ENCODE measurements around the gene RFX8. TPM values are rescaled to one million over a fixed set of nuclear protein-coding genes. Genes with fewer than 3 reads are reported as not detected.

The RFX8 gene
- total and polyA plus RNA-seq, 2 of the 8 experiments (the other 6 are each of a cell fraction or from before 2014, with no cell fraction given) = 0.60 to 0.97 TPM

- Histone ChIP-seq H4K20me1 (replicated peaks in 1 of 2; ENCODE audit: control insufficient read depth in 1 of 2, insufficient read depth in 2 of 2, low read length in 2 of 2) (no peaks in the 10 kb centered on the region), H3K9ac (replicated peaks in 1 of 4; ENCODE audit: extremely low read depth in 1 of 4, low read depth in 3 of 4, low read length in 3 of 4) (no peak overlapping the region), H3K4ac (replicated peaks; ENCODE audit: insufficient read length, low read depth, low read length) (no peak overlapping the region), H3K23me2 (ENCODE audit: low read depth, low read length) (no peaks in the 10 kb centered on the region), H2BK20ac (ENCODE audit: low read length) (no peak overlapping the region), H3K56ac (replicated peaks; ENCODE audit: insufficient read length, low read depth, low read length) (no peak overlapping the region), H3K14ac (ENCODE audit: insufficient read length) (no peak overlapping the region), H3K23ac (ENCODE audit: insufficient read length) (no peak overlapping the region), H3K4me3 (ENCODE audit: extremely low read depth in 1 of 4, insufficient read depth in 2 of 4, low read depth in 3 of 4, low read length in 4 of 4) (no peak overlapping the region), H3K36me3 (ENCODE audit: control insufficient read depth in 2 of 4, insufficient read depth in 4 of 4, low read length in 3 of 4) (no peaks in the 10 kb centered on the region), H2BK15ac (ENCODE audit: low read length) (no peak overlapping the region), H2BK12ac (ENCODE audit: low read depth, low read length) (no peak overlapping the region), H2AFZ (ENCODE audit: low read length) (no peak overlapping the region), H4K91ac (replicated peaks; ENCODE audit: insufficient read length, low read length) (no peak overlapping the region), H3K4me2 (ENCODE audit: insufficient read depth in 1 of 2, low read depth in 2 of 2, low read length in 2 of 2) (no peak overlapping the region), H3K79me2 (ENCODE audit: control insufficient read depth in 1 of 2, insufficient read depth in 2 of 2, low read length in 2 of 2) (no peaks in the 10 kb centered on the region), H4K5ac (ENCODE audit: insufficient read length, low read depth, low read length) (no peak overlapping the region), H3K79me1 (ENCODE audit: low read depth, low read length) (no peaks in the 10 kb centered on the region), H2BK5ac (ENCODE audit: low read depth, low read length) (no peak overlapping the region), H3K18ac (ENCODE audit: extremely low read depth, low read length) (no peak overlapping the region), H3K4me1 (replicated peaks in 1 of 4; ENCODE audit: control insufficient read depth in 3 of 4, insufficient read depth in 4 of 4, low read length in 3 of 4) (no peaks in the 10 kb centered on the region), H2BK120ac (replicated peaks; ENCODE audit: low read depth, low read length) (no peak overlapping the region), H4K8ac (ENCODE audit: extremely low read depth, insufficient read depth, low read length) (no peak overlapping the region; the same call in 1 of the 2 replicates), H3K27me3 (replicated peaks in 1 of 4; ENCODE audit: control insufficient read depth in 3 of 4, extremely low read depth in 1 of 4, insufficient read depth in 3 of 4, low read length in 3 of 4) (no peaks in the 10 kb centered on the region), H3K9me3 (ENCODE audit: insufficient read depth in 2 of 2, low read depth in 1 of 2, low read length in 1 of 2) (0 out of 4 replicates have a peak, but pooled peaks cover 0 to 5% of the 10 kb centered on the region in 2 experiments), H3K27ac (ENCODE audit: low read depth, low read length) (no peak overlapping the region), H2AK5ac (ENCODE audit: low read depth, low read length) (no peak overlapping the region)
- TF ChIP-seq EP300 (IDR thresholded peaks at IDR 0.05; ENCODE audit: borderline replicate concordance in 1 of 2, low read depth in 2 of 2, low read length in 2 of 2) (no peak), FOSL1 (IDR thresholded peaks at IDR 0.05; ENCODE audit: insufficient read depth, low read depth, low read length) (no peak), SP1 (IDR thresholded peaks at IDR 0.05; ENCODE audit: low read depth, low read length) (no peak), NANOG (IDR thresholded peaks at IDR 0.05; ENCODE audit: insufficient read depth, low read depth, low read length, poor library complexity, severe bottlenecking) (no peak), MAFK (IDR thresholded peaks at IDR 0.05; ENCODE audit: low read depth, low read length) (no peak), RXRA (IDR thresholded peaks at IDR 0.05; ENCODE audit: insufficient read depth, low read depth, low read length) (no peak), CBX8 (IDR thresholded peaks at IDR 0.05; ENCODE audit: borderline replicate concordance, low read depth, low read length) (no peak), SP4 (IDR thresholded peaks at IDR 0.05; ENCODE audit: low read length) (no peak), CTBP2 (IDR thresholded peaks at IDR 0.05; ENCODE audit: borderline replicate concordance, insufficient read depth, insufficient read length, low read length) (no peak), SP2 (IDR thresholded peaks at IDR 0.05; ENCODE audit: low read length) (no peak), PHF8 (conservative IDR thresholded peaks at IDR 0.05; ENCODE audit: low read depth, low read length) (no peak), JUN (IDR thresholded peaks at IDR 0.05; ENCODE audit: low read depth, low read length) (no peak), TEAD4 (IDR thresholded peaks at IDR 0.05; ENCODE audit: low read depth, low read length) (no peak), CBX5 (IDR thresholded peaks at IDR 0.05; ENCODE audit: low read depth, low read length) (no peak)
- POLR2A ChIA-PET (ENCODE audit: partially characterized antibody) = interaction anchor here (0.5 kb wide), 1 partner anchor 15 kb away, joined by 3 read pairs; no protein-coding TSS in a partner anchor
- FAIRE-seq = no peak
- no peak for DNase-seq (ENCODE audit: low read depth in 1 of 2, low spot score in 2 of 2)
- WGBS, 2 experiments (ENCODE audit: extremely low coverage in 1 of 2, insufficient coverage in 1 of 2, insufficient read length in 1 of 2, insufficient replicate concordance in 2 of 2, low coverage in 1 of 2, low lambda C conversion rate in 2 of 2, missing lambda C conversion rate in 1 of 2) = 74% methylated on average over 4 of the region's 4 CpGs; no CpG with 5 or more reads in 1 of the 2 experiments
- CTCF ChIA-PET (ENCODE audit: partially characterized antibody) = interaction anchor here (2.3 to 2.9 kb wide), 2 partner anchors 19 to 27 kb away, joined by 5 to 14 read pairs; no protein-coding TSS in a partner anchor
Measured at GRCh38 chr2:101369100-101369499, 105.8 kb downstream of the RFX8 start.

Measured in H1 (cell line).